ENCODE measurements around the gene SCN1B.

The SCN1B gene

DNA sequence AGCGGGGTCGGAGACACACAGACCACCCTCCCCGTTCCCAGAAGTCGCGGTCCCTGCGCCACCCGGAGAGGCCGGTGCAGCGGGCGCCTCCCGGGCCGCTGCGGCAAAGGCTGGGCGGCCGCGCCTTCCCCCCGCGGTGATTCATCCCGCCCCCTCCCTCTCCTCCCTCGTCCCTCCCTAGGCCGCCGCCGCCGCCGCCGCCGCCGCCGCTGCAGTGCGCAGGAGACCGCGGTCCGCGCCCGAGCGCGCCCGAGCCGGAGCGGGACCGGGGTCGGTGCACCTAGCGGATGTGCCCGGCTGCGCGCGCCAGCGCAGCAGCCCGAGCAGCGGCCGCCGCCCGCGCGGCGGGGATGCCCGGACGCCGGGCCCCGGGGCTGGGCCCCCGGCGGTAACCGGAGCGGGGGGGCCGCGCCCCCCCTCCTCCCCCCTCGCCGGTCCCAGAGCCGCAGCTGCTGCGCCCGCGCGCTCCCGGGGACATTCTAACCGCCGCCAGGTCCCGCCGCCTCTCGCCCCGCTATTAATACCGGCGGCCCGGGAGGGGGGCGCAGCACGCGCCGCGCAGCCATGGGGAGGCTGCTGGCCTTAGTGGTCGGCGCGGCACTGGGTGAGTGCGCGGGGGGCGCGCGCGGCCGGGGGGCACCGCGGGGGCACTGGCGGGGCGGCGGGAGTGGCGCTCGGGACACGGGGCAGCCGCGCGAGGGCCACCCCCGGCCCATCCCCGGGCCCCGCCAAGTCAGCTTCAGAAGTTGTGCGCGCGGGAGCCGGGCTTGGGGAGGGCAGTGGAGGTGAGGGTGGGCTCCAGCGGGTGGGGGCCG, at the start of gene SCN1B (continued):
- TF ChIP-seq, protein P1, sequence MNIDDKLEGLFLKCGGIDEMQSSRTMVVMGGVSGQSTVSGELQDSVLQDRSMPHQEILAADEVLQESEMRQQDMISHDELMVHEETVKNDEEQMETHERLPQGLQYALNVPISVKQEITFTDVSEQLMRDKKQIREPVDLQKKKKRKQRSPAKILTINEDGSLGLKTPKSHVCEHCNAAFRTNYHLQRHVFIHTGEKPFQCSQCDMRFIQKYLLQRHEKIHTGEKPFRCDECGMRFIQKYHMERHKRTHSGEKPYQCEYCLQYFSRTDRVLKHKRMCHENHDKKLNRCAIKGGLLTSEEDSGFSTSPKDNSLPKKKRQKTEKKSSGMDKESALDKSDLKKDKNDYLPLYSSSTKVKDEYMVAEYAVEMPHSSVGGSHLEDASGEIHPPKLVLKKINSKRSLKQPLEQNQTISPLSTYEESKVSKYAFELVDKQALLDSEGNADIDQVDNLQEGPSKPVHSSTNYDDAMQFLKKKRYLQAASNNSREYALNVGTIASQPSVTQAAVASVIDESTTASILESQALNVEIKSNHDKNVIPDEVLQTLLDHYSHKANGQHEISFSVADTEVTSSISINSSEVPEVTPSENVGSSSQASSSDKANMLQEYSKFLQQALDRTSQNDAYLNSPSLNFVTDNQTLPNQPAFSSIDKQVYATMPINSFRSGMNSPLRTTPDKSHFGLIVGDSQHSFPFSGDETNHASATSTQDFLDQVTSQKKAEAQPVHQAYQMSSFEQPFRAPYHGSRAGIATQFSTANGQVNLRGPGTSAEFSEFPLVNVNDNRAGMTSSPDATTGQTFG (tag by site-specific recombination; IDR thresholded peaks at IDR 0.05; ENCODE audit: borderline replicate concordance) = no peak
- TF ChIP-seq, protein P2, sequence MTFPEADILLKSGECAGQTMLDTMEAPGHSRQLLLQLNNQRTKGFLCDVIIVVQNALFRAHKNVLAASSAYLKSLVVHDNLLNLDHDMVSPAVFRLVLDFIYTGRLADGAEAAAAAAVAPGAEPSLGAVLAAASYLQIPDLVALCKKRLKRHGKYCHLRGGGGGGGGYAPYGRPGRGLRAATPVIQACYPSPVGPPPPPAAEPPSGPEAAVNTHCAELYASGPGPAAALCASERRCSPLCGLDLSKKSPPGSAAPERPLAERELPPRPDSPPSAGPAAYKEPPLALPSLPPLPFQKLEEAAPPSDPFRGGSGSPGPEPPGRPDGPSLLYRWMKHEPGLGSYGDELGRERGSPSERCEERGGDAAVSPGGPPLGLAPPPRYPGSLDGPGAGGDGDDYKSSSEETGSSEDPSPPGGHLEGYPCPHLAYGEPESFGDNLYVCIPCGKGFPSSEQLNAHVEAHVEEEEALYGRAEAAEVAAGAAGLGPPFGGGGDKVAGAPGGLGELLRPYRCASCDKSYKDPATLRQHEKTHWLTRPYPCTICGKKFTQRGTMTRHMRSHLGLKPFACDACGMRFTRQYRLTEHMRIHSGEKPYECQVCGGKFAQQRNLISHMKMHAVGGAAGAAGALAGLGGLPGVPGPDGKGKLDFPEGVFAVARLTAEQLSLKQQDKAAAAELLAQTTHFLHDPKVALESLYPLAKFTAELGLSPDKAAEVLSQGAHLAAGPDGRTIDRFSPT (tag by site-specific recombination; IDR thresholded peaks at IDR 0.05) = 0 out of 2 replicates have a peak, but pooled peaks have one; percentile 44
- TF ChIP-seq, protein P3, sequence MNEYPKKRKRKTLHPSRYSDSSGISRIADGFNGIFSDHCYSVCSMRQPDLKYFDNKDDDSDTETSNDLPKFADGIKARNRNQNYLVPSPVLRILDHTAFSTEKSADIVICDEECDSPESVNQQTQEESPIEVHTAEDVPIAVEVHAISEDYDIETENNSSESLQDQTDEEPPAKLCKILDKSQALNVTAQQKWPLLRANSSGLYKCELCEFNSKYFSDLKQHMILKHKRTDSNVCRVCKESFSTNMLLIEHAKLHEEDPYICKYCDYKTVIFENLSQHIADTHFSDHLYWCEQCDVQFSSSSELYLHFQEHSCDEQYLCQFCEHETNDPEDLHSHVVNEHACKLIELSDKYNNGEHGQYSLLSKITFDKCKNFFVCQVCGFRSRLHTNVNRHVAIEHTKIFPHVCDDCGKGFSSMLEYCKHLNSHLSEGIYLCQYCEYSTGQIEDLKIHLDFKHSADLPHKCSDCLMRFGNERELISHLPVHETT (tag by site-specific recombination; IDR thresholded peaks at IDR 0.05) = no peak
- TF ChIP-seq ZNF140 (tag by site-specific recombination; IDR thresholded peaks at IDR 0.05) (no peak), ZBTB21 (tag by site-specific recombination; IDR thresholded peaks at IDR 0.05) (no peak), ZBTB8A (tag by site-specific recombination; IDR thresholded peaks at IDR 0.05) (0 out of 2 replicates have a peak, but pooled peaks have one; percentile 49), MEIS1 (CRISPR knock-in tag; IDR thresholded peaks at IDR 0.05; ENCODE audit: borderline replicate concordance) (no peak), ZNF366 (tag by site-specific recombination; conservative IDR thresholded peaks at IDR 0.05) (no peak), ZNF473 (tag by site-specific recombination; IDR thresholded peaks at IDR 0.05) (no peak), MYNN (tag by site-specific recombination; IDR thresholded peaks at IDR 0.05; ENCODE audit: borderline replicate concordance) (no peak), ZNF350 (tag by site-specific recombination; IDR thresholded peaks at IDR 0.05) (no peak), ZNF433 (tag by site-specific recombination; IDR thresholded peaks at IDR 0.05; ENCODE audit: low read depth) (0 out of 2 replicates have a peak, but pooled peaks have one; percentile 1), ZNF157 (tag by site-specific recombination; IDR thresholded peaks at IDR 0.05) (no peak), ZNF664 (tag by site-specific recombination; IDR thresholded peaks at IDR 0.05) (no peak), ZNF768 (tag by site-specific recombination; IDR thresholded peaks at IDR 0.05) (no peak), RBAK (tag by site-specific recombination; IDR thresholded peaks at IDR 0.05) (no peak), KLF9 (tag by site-specific recombination; IDR thresholded peaks at IDR 0.05; ENCODE audit: low read depth) (0 out of 2 replicates have a peak, but pooled peaks have one; percentile 21), HOXA7 (CRISPR knock-in tag; IDR thresholded peaks at IDR 0.05; ENCODE audit: borderline replicate concordance) (no peak), SP7 (tag by site-specific recombination; IDR thresholded peaks at IDR 0.05) (0 out of 2 replicates have a peak, but pooled peaks have one; percentile 47), KLF1 (tag by site-specific recombination; IDR thresholded peaks at IDR 0.05) (peak; percentile 27; the same call in 1 of the 2 replicates), IKZF3 (tag by site-specific recombination; IDR thresholded peaks at IDR 0.05) (peak; percentile 75; the same call in 1 of the 2 replicates), WT1 (tag by site-specific recombination; IDR thresholded peaks at IDR 0.05) (peak; percentile 17; the same call in 1 of the 2 replicates), BCL11B (tag by site-specific recombination; IDR thresholded peaks at IDR 0.05; ENCODE audit: low read depth) (no peak)
- TF ChIP-seq, protein P4, sequence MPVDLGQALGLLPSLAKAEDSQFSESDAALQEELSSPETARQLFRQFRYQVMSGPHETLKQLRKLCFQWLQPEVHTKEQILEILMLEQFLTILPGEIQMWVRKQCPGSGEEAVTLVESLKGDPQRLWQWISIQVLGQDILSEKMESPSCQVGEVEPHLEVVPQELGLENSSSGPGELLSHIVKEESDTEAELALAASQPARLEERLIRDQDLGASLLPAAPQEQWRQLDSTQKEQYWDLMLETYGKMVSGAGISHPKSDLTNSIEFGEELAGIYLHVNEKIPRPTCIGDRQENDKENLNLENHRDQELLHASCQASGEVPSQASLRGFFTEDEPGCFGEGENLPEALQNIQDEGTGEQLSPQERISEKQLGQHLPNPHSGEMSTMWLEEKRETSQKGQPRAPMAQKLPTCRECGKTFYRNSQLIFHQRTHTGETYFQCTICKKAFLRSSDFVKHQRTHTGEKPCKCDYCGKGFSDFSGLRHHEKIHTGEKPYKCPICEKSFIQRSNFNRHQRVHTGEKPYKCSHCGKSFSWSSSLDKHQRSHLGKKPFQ (tag by site-specific recombination; IDR thresholded peaks at IDR 0.05) = no peak
- TF ChIP-seq, protein P5, sequence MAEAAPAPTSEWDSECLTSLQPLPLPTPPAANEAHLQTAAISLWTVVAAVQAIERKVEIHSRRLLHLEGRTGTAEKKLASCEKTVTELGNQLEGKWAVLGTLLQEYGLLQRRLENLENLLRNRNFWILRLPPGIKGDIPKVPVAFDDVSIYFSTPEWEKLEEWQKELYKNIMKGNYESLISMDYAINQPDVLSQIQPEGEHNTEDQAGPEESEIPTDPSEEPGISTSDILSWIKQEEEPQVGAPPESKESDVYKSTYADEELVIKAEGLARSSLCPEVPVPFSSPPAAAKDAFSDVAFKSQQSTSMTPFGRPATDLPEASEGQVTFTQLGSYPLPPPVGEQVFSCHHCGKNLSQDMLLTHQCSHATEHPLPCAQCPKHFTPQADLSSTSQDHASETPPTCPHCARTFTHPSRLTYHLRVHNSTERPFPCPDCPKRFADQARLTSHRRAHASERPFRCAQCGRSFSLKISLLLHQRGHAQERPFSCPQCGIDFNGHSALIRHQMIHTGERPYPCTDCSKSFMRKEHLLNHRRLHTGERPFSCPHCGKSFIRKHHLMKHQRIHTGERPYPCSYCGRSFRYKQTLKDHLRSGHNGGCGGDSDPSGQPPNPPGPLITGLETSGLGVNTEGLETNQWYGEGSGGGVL (tag by site-specific recombination; IDR thresholded peaks at IDR 0.05) = peak; percentile 84
- TF ChIP-seq, protein P6, sequence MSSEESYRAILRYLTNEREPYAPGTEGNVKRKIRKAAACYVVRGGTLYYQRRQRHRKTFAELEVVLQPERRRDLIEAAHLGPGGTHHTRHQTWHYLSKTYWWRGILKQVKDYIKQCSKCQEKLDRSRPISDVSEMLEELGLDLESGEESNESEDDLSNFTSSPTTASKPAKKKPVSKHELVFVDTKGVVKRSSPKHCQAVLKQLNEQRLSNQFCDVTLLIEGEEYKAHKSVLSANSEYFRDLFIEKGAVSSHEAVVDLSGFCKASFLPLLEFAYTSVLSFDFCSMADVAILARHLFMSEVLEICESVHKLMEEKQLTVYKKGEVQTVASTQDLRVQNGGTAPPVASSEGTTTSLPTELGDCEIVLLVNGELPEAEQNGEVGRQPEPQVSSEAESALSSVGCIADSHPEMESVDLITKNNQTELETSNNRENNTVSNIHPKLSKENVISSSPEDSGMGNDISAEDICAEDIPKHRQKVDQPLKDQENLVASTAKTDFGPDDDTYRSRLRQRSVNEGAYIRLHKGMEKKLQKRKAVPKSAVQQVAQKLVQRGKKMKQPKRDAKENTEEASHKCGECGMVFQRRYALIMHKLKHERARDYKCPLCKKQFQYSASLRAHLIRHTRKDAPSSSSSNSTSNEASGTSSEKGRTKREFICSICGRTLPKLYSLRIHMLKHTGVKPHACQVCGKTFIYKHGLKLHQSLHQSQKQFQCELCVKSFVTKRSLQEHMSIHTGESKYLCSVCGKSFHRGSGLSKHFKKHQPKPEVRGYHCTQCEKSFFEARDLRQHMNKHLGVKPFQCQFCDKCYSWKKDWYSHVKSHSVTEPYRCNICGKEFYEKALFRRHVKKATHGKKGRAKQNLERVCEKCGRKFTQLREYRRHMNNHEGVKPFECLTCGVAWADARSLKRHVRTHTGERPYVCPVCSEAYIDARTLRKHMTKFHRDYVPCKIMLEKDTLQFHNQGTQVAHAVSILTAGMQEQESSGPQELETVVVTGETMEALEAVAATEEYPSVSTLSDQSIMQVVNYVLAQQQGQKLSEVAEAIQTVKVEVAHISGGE (tag by site-specific recombination; conservative IDR thresholded peaks at IDR 0.05; ENCODE audit: low read depth) = peak; percentile 33; the same call in 1 of the 2 replicates

All from HEK293 (cell line).